GM12878 (cell line): ENCODE results near the gene LRP3. TPM values are rescaled to one million over a fixed set of nuclear protein-coding genes. Genes with fewer than 3 reads are reported as not detected.
"Not testable (repeated sequence)": the region's sequence is repeated elsewhere in the genome, so short reads cannot be mapped to it uniquely, and the experiment has no call there.

Source experiments
- ATAC-seq: fragments of 200-7000 bp; cut with Tn5 transposase; 3 replicates; pipeline ENCODE4 v1.9.1; 2020; ENCODE audit warnings: mild to moderate bottlenecking, moderate library complexity
- BruUV-seq: library from RNA; stranded (reverse); fragments of 400-500 nt; replicated peaks from 2 replicates; lab custom pipeline; 2021; lab: Mats Ljungman, UMichigan
- CTCF ChIA-PET: fragments of 300-600 bp; sonication (Branson Sonifier 250); formaldehyde crosslinking; extraction: SDS; loops from one replicate; lab custom pipeline; 2021; ENCODE audit warnings: inconsistent platforms; lab: Yijun Ruan, JAX
- POLR2A ChIA-PET: fragments of 350-600 bp; formaldehyde crosslinking; extraction: SDS; loops from one replicate; lab custom pipeline; 2021; ENCODE audit warnings: inconsistent platforms; lab: Charles Lee
- RAD21 ChIA-PET: fragments of 300-600 bp; sonication (Branson Sonifier 250); formaldehyde crosslinking; loops from one replicate; lab custom pipeline; 2023; ENCODE audit warnings: antibody characterized with exemption; ENCODE audit not compliant: unreplicated experiment; lab: Charles Lee
- SMC1A ChIA-PET: fragments of 300-600 bp; sonication (Branson Sonifier 250); formaldehyde crosslinking; loops from one replicate; lab custom pipeline; 2023; ENCODE audit not compliant: unreplicated experiment, uncharacterized antibody; lab: Charles Lee
- DNase-seq: peaks from one replicate; pipeline ENCODE4 v3.0.0-alpha.2; 2011; ENCODE audit warnings: low read depth, low spot score
- FAIRE-seq: peaks from 3 replicates; lab custom pipeline; 2011; peaks lifted over from hg19 to GRCh38; lab: Jason Lieb, UNC
- H2AFZ ChIP-seq: 2 replicates; pipeline ENCODE4 v1.6.0; 2011; ENCODE audit warnings: low read depth, low read length, control low read depth; ENCODE audit not compliant: control insufficient read depth
- H3K27ac ChIP-seq: 2 replicates; pipeline ENCODE4 v1.5.1; 2011; ENCODE audit warnings: control low read depth; ENCODE audit not compliant: control insufficient read depth, insufficient read depth
- H3K27me3 ChIP-seq, 2 experiments: replicated peaks in 1 of 2; 2 replicates each; pipeline versions ENCODE4 v1.6.0 to v1.6.1; 2011; ENCODE audit warnings: low read length in 1 of 2; ENCODE audit not compliant: control insufficient read depth in 2 of 2, insufficient read depth in 2 of 2
- H3K36me3 ChIP-seq, 2 experiments: 2 replicates each; pipeline ENCODE4 v1.5.1; 2011; ENCODE audit warnings: low read length in 1 of 2; ENCODE audit not compliant: control insufficient read depth in 2 of 2, insufficient read depth in 2 of 2
- H3K4me1 ChIP-seq: 2 replicates; pipeline ENCODE4 v1.6.1; 2011; ENCODE audit warnings: mild to moderate bottlenecking, low read length, moderate library complexity, mixed read lengths; ENCODE audit not compliant: control insufficient read depth, insufficient read depth
- H3K4me2 ChIP-seq: 2 replicates; pipeline ENCODE4 v1.6.0; 2011; ENCODE audit warnings: control low read depth; ENCODE audit not compliant: control insufficient read depth, insufficient read depth
- H3K4me3 ChIP-seq: fragments of 200-600 bp; sonication (generic); 2 replicates; pipeline ENCODE4 v1.5.1; 2016
- H3K79me2 ChIP-seq: 2 replicates; pipeline ENCODE4 v1.6.0; 2011; ENCODE audit warnings: low read length; ENCODE audit not compliant: control insufficient read depth, insufficient read depth
- H3K9ac ChIP-seq: 2 replicates; pipeline ENCODE4 v1.8.0; 2011; ENCODE audit warnings: low read length, control low read depth, mixed read lengths; ENCODE audit not compliant: control insufficient read depth, insufficient read depth
- H3K9me3 ChIP-seq: replicated peaks from 3 replicates; pipeline ENCODE4 v1.5.1; 2011; ENCODE audit warnings: mild to moderate bottlenecking, low read length; ENCODE audit not compliant: control insufficient read depth, insufficient read depth
- H4K20me1 ChIP-seq: 2 replicates; pipeline ENCODE4 v1.6.0; 2011; ENCODE audit not compliant: control insufficient read depth, insufficient read depth
- CREM ChIP-seq: IDR thresholded peaks from 2 replicates; pipeline ENCODE4 v1.6.1; 2014; ENCODE audit warnings: antibody characterized with exemption, low read depth
- GATAD2B ChIP-seq: fragments of 450-650 bp; conservative IDR thresholded peaks from 2 replicates; pipeline ENCODE4 v1.6.1; 2017; ENCODE audit warnings: low read depth, mild to moderate bottlenecking, moderate library complexity
- POLR2A ChIP-seq: IDR thresholded peaks from 2 replicates; pipeline ENCODE4 v1.6.1; 2011; ENCODE audit warnings: low read depth, mild to moderate bottlenecking, low read length
- RB1 ChIP-seq: fragments of 450-650 bp; formaldehyde crosslinking; IDR thresholded peaks from 2 replicates; pipeline ENCODE4 v1.6.1; 2017; ENCODE audit warnings: mild to moderate bottlenecking, borderline replicate concordance
- TARDBP ChIP-seq: IDR thresholded peaks from 2 replicates; pipeline ENCODE4 v1.6.1; 2016; ENCODE audit warnings: borderline replicate concordance
- TCF3 ChIP-seq: IDR thresholded peaks from 2 replicates; pipeline ENCODE4 v1.6.1; 2012; ENCODE audit warnings: low read depth, mild to moderate bottlenecking, low read length, borderline replicate concordance; ENCODE audit not compliant: insufficient read depth
- WGBS: methylation state at CpG from one replicate; pipeline ENCODE4 v1.1.6; 2016; ENCODE audit warnings: low lambda C conversion rate; ENCODE audit not compliant: insufficient replicate concordance, insufficient coverage; ENCODE audit errors: missing lambda C conversion rate; 5-methylcytosine and 5-hydroxymethylcytosine counted together
- in situ Hi-C: fragments of 300-500 bp; cut with MboI; formaldehyde crosslinking; loops from 9 replicates; pipeline ENCODE4 v1.14.3; 2018; ENCODE audit warnings: mixed read lengths
- intact Hi-C: fragments of 100-400 bp; cut with micrococcal nuclease; formaldehyde crosslinking; loops from one replicate; pipeline ENCODE4 v1.14.2; 2022; ENCODE audit not compliant: unreplicated experiment
- polyA plus RNA-seq, 11 experiments: library from polyadenylated mRNA; depleted of rRNA in 4 of 11; unstranded in 6 of 11; stranded (reverse) in 5 of 11; fragments of >200 nt; fragmentation: Nextera tagmentation in 4 of 11; fragmentation: Illumina TruSeq in 1 of 11; extraction: Ambion mirVana in 4 of 11; extraction: Trizol in 1 of 11; gene quantifications; 1 replicate in 1 of 11; 2 replicates in 10 of 11; pipeline versions ENCODE4 v1.2.1 to v1.2.3, GENCODE V29; 2011 to 2016; ENCODE audit warnings: inconsistent platforms in 2 of 11, missing spikeins in 2 of 11, low read depth in 1 of 11
- total RNA-seq, 4 experiments: library from RNA; depleted of rRNA in 3 of 4; stranded (reverse); fragments of >200 nt in 3 of 4; fragmentation: Illumina TruSeq in 1 of 4; extraction: Trizol in 1 of 4; gene quantifications; 2 replicates each; pipeline versions ENCODE4 v1.2.1 to v1.2.3, GENCODE V29; 2013 to 2021

The LRP3 gene
- total and polyA plus RNA-seq, 10 of the 15 experiments (the other 5 are each of a cell fraction or from before 2014, with no cell fraction given): 0.12 to 3.2 (median 0.64) TPM; not detected in 2

- BruUV-seq: no TSS peak
- FAIRE-seq (no peak), ATAC-seq (no peak), DNase-seq (no peak)
- Histone ChIP-seq H3K4me2 (no peak overlapping the region), H3K27ac (no peak overlapping the region), H2AFZ (no peak overlapping the region), H3K79me2 (no peaks in the 10 kb centered on the region), H3K4me1 (no peaks in the 10 kb centered on the region), H3K9ac (no peak overlapping the region), H3K27me3 (no peaks in the 10 kb centered on the region), H3K36me3 (no peaks in the 10 kb centered on the region), H3K4me3 (no peak overlapping the region), H3K9me3 (no peaks in the 10 kb centered on the region), H4K20me1 (no peaks in the 10 kb centered on the region)
- intact Hi-C loops (no loop called here), in situ Hi-C loops (no loop called here)
- ChIA-PET RAD21 (no interaction called here), POLR2A (no interaction called here), CTCF (no interaction called here), SMC1A (interaction anchor here (0.7 kb wide), 1 partner anchor 32 kb away, joined by 3 read pairs; no protein-coding TSS in a partner anchor)
- TF ChIP-seq TCF3: no peak
- TF ChIP-seq CREM: no peak
- no peak for TF ChIP-seq POLR2A
- TF ChIP-seq GATAD2B: no peak
- TF ChIP-seq TARDBP: no peak
- TF ChIP-seq RB1: no peak
- WGBS: 52% methylated on average over 24 of the region's 24 CpGs
Observed at GRCh38 chr19:33208904-33209849, 15.0 kb downstream of the LRP3 start.

GRCh38 chr19:33209850-33210230 is 15.7 kb downstream of the LRP3 start:
- H3K4me3 ChIP-seq, DNase-seq, H3K9ac ChIP-seq, FAIRE-seq, intact Hi-C loops, H4K20me1 ChIP-seq, CTCF ChIA-PET, RAD21 ChIA-PET, POLR2A ChIA-PET, ATAC-seq, H3K27ac ChIP-seq, SMC1A ChIA-PET, H3K4me2 ChIP-seq, H3K79me2 ChIP-seq, in situ Hi-C loops, H3K9me3 ChIP-seq, H3K4me1 ChIP-seq, H2AFZ ChIP-seq, BruUV-seq, H3K36me3 ChIP-seq, H3K27me3 ChIP-seq: not testable (repeated sequence)
- WGBS: 51% methylated on average over 6 of the region's 7 CpGs
